OCI-M2 (cell line): ENCODE data around the gene IKBKE.

Experiments
- DNase-seq: peaks from one replicate; lab custom pipeline; 2025; ENCODE audit not compliant: unreplicated experiment; lab: John Stamatoyannopoulos, UW

IKBKE gene

DNA sequence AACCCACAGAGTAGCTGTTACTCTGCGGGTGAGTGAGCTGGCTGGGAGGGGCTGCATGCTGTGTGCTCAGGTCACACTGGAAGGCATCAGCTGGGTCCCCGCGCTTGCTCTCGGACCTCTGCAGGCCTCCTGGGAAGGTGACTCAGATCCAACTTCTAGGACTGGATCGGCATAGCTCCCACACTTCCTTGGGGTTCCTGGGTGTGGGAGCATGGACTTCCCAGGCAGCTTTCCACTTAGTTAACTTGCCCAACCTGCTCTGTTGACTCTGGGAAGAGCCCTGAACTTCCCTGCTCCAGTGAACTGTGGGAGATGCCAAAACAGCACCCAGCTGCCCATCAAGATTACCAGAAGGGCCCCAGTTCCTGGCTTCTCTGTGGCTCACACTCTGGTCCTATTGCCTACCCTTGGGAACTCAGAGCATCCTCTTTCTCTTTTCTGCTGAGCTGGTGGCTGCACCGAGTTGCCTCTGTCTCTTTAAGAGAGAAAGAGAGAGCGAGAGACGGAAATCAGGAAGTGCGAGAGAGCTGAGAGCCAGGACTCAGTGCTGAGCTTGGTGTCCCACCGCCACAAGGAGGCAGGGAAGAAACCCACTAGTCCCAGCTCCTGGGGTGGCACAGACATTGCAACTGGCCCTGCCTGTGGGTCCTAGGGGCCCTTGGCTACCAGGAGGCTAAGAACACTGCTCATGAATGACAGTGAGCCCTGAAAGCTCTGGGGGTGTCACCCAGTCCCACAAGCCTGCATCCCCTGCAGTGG, at the start of gene IKBKE:
Gene IKBKE, plus strand, starts transcription at position 544 of the 759 bp plus-strand sequence. CDS start 2,752 bp downstream, outside the sequence.
- DNase-seq = no peak

DNA sequence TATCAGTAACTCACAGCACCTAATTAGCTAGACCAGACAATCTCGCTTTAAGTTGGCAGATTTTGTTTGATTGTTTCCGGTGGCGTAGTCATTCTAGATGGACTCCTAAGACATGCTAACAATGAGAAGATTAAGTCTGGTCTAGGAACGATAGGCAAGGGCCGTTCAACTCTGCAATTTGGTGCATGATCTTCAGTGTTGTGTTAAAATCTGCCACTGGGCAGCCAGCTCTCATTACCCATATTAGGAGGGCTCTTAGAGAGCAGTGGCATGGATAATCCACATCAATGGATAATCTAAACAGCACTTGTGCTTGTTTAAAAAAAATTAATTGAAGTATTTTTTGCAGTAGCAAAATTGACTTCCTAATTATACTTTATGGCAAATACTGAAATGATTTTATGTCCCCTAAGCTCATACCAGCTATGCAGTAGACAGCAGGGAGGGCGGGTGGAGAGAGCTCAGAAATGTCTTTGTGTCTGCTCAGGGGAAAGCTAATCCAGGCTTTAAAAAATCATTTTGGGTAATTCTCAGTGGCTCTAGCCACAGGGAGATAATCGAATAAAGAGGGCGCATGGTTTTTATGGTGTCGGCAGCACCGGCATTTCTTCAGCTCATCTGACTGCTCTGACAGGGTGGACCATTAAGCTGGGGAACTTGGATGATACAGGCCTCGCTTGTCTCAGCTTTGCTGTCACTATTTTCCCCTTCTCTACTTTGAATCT, 48.5 kb upstream of the IKBKE start:
- no peak for DNase-seq

DNA sequence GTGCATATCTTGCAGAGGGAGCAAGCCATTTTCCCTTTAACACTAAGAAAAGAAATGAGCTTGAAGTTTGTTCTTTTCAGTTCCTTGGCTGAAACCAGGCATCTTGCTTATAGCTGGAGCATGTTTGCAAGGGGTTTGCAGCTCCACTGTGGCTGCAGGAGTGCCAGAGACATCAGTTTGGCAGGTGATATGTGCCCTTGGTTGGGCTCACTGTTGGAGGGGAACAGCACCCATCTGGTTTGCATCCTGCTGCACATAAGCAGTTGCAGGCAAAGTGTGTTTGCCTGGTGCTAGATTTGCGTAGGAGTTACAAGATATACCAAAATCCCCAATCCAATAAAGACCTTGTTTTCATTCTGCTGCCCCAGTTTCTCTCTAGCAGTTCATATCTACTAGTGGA, 47.8 kb upstream of the IKBKE start:
- DNase-seq = no peak

DNA sequence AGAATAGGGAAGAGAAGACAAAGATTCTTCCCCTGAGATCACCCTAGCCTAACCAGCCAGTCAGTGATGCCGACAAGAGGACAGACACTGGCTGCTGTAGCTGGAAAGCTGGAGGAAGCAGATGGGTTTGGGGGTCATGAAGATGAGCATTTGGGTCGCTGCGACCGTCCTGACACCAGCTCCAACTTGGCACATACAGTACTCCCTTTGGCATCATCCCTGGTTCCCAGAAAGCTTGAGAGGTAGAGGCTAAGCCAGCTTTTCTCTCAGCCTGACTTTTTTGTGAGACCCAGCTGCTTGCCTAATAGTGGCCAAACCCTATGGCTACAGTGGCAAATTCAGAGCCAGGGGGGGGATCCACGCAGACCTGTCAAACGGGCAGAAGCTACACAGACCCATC, 43.0 kb upstream of the IKBKE start:
- DNase-seq = no peak

DNA sequence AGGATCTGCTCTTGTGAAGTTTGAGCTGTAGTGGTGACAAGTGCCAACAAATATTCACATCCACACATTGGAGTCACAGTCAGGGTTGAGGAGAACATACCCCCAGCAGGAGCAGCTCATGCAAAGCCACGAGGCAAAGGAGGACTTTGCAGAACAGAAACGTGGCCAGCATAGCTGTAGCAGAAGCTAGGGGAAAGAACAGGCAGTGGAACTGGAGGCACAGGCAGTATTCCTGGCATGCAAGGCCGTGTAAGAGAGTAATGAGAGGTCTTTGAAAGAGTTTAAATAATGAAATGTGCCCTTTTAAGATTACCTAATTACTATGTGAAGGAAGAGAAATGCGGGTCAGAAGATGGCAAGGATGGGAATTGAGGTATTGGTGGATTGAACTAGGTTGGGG, 40.9 kb upstream of the IKBKE start:
- no peak for DNase-seq

DNA sequence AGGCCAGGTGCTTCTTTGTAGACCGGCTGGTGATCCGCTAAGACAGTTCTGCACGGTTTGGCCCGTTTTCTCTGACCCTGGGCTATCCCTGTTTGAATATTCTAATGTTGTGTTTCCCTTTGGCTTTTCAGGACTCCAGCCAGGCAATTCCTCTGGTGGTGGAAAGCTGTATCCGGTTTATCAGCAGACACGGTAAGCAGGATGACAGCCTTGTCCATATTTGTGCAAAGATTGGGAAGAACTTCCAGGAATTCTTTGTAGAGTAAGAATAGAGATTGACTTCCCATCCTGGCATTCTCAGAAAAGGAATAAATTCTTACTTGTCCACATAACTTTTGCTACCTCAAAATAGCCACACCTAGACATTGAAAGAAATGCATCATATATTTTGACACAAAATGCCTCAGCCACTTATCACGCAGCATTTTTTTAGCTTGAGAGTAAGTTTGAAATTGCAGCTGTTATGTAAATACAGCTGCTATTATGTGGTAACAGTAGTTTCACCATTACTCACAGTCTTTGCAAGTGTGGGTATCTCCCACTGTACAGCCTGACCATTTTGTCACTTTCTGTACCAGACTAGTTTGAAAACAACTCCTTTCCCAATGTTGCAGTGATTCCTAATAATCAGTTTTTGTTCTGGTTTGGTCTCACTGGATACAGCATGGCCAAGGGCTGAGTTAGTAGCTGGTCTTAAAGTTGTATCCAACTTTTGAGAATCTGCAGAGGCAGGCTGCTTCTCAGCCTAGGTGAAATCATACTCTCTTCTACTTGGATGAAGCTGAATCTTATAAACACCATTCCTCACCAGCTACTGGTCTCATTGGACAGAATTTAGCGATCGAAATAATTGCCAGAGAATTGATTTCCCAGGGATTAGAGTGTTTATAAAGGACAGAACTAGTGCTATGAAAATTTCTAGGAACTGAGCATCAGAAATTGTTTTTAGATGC, 40.0 kb upstream of the IKBKE start:
- no peak for DNase-seq

DNA sequence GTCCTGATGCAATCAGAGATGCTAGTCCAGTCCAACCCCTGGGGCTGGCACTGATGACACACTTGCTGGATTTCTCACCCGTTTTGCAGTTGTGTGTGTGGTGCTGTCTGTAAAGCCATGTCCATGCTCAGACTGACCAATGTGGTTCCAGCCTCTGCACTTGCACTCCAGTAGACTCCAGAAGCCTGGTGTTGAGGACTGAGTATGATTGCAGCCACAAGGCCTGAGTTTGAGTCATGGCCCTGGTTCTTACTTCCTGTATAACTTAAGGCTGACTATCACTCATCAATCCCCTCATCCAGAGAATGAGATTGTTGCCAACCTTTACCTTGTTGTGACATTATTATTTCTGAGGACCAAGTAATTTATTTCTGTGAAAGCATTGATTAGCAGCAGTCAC, 34.8 kb upstream of the IKBKE start:
- DNase-seq = no peak

DNA sequence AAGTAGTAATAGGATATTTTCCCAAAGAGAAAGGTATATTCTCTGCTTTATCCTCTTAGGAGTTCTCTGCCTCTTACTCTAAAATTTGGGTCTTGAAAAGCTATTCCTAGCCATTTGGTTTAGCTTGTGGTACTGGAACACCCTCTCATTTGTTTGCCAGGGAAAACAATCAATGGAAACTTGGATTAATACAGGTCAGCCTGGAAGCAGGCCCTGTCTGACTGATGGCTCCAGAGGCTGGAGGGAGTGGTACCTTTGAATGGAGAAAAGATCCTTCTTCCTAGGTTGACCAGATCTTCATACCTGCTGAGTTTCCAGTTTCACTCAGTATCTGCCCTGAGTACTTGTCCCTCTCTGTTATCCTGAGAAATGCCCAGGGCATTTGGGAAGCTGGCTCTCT, 31.7 kb upstream of the IKBKE start:
- no peak for DNase-seq

DNA sequence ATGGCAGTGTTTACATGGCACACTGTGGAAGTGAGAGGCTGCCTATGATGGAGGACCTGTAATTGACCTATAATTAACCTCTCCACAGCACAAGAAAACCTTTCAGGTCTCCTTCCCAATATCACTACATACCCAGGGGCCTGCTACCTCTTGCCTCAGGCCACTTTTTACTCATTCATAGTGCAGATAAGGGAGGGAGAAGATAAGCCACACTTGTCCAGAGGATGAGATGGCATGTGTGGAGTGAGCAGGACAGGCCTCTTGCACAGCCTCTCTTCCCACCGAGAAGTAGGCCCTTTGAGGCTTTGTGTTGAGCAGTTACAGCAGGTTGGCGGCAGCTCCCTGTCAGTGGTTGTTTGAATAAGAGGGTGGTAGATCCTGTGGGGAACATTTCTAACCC, 31.1 kb upstream of the IKBKE start:
- no peak for DNase-seq

DNA sequence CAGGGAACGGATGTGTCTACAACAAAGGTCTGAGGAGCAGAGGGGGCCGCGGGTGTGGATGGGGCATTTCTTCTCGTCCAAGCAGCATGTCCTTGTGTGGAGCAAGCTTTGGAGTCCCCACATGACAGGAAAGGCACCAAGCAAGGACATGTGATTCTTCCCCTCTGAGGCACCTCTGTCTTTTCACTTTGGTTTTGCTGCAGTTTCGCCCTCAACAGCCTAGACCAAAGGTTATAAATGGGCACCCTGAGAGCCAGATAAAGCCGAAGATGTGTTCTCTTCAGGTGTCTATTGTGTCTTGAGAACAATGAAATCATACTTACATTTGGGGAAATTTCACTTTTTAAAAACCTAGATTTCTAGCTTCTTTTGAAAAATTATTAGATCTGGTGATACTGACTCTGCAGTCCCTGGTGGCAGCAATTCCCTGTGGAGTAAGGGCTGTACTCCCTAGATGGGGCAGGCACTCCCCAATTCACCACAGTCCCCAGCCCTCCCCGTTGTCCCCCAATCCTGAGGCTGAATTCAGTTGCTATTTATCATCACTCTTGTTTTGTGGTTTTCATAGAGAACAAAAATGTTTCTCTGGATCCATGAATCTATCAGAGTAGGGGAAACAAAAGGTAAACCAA, 28.8 kb upstream of the IKBKE start:
- no peak for DNase-seq

DNA sequence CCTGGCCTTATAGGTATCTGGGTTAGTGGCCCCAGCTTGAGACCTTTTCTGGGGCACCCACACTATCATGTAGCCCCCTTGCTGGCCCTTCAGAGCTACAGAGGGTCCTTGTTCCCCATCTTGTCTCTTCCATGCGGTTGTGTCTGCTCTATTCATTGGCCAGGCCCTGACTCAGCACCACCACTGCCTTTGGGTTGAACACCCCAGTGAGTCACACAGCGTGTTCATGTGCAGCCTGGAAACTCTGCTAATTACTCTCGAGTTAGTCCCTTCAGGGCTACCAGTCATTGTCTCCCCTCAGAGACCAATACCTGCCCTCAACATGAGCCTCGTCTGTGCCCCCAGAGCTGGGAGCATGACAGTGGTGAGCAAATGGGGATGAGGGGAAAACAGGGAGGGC, 28.2 kb upstream of the IKBKE start:
- no peak for DNase-seq

DNA sequence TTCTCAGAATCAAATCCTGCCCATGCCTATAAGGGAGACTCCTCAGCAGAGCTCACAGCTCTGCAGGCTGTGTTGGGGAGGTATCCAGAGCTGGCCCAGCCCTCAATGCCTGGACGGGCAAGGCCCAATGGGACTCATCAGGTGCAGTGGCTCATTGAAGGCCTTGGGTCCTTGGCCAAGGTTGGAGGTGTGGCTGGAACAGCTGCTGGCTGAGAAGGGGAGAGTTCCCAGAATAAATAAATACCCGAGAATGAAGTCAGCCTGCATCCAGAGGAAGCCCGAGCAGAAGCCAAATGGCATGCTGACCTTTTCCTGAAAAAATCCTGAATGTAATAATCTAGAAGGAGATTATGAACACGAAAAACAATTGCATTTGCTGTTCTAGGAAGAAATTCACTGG, 25.2 kb upstream of the IKBKE start:
- no peak for DNase-seq

DNA sequence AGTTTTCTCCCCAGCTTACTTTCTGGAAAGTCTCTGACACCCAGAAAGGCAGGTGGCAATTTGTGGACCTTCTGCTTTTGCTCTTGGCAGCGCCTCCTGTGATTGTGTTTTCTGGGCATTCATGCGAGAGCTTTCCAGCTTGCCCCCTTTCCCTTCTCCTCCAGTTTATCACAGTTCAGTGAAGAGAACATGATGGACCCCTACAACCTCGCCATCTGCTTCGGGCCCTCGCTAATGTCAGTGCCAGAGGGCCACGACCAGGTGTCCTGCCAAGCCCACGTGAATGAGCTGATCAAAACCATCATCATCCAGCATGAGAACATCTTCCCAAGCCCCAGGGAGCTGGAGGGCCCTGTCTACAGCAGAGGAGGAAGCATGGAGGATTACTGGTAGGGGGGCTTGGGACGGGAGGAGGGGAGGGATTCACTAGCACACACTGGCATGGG, 24.3 kb upstream of the IKBKE start:
- no peak for DNase-seq

DNA sequence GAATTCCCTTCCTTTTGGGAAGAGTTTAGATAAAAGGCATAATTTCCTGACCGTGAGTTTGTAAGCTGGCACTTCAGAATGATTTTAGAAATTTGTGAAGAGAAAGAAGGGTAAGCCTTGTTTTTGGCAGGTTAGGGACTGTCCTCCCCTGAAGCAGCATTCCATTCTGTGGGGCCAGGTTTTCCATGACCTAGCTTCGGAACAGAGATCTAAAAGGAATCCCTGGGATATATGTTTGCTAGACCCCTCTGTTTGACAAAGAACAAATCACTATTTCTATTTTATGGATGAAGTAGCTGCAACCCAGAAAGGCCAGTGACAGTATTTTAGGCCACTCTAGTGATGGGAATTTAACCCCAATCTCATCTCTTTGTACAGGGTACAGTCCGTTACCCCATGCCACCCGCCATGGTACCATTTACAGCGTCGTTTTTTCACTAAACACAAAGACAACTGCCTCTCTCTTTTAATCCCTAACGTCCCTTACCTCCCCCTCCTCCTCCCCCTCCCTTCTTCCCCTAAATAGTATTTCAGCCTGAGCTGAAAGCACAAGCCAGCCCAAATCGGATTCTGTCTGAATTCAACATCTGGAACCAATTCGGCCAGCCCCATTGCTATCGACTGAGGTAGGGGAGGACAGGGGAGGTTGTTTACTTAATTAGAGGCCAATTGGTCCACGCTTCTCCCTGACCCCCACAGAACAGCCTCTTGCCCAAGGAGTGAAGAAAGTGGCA, 23.4 kb upstream of the IKBKE start:
- DNase-seq = no peak

DNA sequence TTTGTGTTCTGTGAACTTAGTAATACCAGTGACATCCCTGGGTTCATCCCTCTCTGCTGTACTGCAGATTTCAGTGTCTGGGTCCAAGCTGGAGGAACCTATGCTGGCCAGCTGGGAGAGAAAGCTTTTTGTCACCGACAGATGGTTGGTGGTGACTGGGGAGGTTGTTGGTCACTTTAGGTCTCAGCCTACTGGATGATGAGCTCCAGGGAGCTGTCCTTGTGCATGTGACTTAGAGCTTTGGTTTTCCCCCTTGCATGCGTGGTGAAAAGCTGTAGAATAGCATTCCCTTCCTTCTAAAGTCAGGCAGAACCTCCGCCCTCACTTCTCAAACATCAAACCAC, 22.9 kb upstream of the IKBKE start:
- DNase-seq = no peak

DNA sequence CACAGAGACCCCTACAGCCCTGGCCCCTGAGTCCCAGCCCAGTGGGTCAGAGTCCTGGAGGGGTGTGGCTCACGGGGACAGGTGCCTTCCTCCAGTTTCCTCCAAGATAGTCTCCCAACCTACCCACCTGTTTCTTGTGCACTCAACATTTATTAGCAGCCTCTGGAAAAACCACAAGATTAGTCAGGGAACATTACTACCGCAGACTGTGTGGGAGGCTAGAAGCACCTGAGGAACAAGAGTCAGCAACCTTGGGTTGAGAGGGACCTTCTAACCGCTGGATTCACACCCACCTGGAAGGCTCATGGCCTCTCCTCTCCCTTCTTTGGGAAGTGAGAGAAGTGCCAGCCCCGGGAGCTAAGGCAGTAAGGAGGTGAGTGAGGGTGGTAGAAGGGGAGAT, 22.5 kb upstream of the IKBKE start:
- DNase-seq = no peak

DNA sequence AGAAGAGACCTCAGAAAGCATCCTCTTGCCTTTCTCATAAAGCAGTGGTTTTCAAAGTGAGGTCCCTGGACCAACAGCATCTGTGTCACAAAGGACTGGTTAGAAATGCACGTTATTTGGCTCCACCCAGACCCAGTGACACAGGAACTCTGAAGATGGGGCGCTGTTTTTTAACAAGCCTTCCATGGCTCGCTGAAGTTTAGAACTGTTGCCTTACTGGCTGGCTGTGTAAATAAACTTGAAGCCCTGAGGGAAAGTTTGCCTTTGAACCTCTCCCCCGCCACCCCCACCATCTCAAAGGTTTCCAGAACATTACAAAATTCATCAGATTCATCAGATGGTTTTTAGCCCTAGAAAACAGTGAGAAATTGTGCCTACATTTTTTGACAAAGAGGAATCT, 21.8 kb upstream of the IKBKE start:
- no peak for DNase-seq

DNA sequence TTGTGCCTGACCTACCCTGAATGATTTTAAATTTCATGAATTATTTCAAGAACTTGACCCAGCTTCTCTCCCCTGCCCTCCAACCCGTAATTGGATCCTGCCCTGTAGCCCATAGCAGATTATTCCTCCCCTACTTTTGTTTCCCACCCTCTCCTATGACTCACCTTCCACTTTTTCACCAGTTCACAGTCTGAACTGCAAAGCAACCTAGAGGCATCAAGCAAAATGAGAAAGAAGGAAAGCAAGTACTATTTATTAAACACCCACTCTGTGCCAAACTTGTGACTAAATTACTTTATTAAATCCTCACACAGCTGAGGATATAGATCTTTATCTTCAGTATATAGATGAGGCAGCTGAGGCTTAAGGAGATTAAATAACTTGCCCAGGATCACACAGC, 20.7 kb upstream of the IKBKE start:
- no peak for DNase-seq

DNA sequence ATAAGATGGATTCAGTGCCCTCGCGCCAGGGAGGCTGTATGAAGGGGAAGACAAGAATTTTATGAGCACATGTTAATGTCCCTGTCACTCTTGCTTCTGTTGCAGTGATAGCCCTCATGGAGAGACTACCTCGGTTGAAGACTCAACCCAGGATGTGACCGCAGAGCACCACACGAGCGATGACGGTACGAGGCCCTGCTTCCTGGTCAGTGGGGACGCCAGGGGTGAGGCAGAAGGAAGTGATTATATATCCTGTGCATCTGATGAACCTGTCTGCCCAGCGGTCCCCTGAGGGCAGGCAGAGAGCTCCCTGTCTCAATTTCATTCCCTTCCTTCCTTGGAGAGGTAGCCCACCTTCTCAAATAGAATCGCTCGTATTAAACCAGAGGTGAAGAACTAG, 20.0 kb upstream of the IKBKE start:
- DNase-seq = no peak

DNA sequence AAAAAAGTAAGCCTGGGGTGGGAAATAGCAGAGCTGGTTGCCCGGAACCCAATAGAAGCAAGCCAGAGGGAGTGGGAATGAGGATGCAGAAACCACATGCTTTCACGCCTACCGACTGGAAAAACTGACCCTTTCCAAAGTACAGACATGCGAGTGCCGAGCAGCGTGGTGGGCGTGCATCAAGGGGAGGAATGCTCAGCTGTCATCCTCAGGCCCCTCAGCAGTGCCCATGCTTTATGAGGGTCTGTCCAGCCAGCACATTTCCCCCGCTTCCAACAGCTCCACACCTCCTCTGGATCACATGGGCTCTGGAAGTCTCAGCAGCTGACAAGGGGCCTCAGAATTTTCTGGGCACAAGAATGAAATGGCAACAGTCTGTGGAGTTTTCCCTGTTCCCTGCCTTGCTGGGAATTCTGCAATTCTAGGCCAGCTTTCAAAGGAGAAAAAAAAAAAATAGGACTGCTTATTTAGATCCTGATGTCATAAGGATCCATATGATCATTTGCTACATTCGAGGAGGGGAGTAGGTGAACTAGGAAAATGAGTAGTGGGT, 19.1 kb upstream of the IKBKE start:
- no peak for DNase-seq
